ENCODE results near the gene HOOK2.
"Not testable (repeated sequence)": the region's sequence is repeated elsewhere in the genome, so short reads cannot be mapped to it uniquely, and the experiment has no call there.

Gene HOOK2

GRCh38 chr19:12727745-12728433, 47.5 kb downstream of the HOOK2 start:
- Histone ChIP-seq H3K4me3 (ENCODE audit: severe bottlenecking) (no peak overlapping the region), H3K4me1 (ENCODE audit: insufficient read depth, poor library complexity, severe bottlenecking) (no peaks in the 10 kb centered on the region), H3K27ac (ENCODE audit: poor library complexity, severe bottlenecking) (no peak overlapping the region), H3K27me3 (ENCODE audit: insufficient read depth, poor library complexity, severe bottlenecking) (no peaks in the 10 kb centered on the region), H3K36me3 (ENCODE audit: low read depth) (peaks cover 25% of the 10 kb centered on the region), H3K9me3 (ENCODE audit: severe bottlenecking) (no peaks in the 10 kb centered on the region)
- no peak for TF ChIP-seq CTCF (IDR thresholded peaks at IDR 0.05; ENCODE audit: poor library complexity, severe bottlenecking)
- ATAC-seq (ENCODE audit: low read depth) (no peak), DNase-seq (ENCODE audit: low spot score) (no peak)

DNA sequence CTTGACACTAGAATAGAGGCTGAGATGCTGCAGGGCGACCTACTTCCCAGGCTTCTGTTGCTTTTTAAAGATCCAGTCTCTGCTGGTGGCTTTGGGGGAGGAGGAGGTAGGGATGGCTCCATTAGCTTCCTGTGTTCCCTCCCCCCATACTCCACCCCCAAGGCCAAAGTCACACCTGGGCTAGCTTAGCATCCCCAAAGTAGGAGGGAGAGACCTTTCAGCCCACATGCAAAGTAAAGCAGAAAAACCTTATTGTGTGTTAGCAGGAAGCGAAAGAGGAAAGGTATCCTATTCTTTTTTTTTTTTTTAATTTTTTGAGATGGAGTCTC, 48.4 kb downstream of the HOOK2 start:
- Histone ChIP-seq H3K36me3 (ENCODE audit: low read depth) (peaks cover 18% of the 10 kb centered on the region), H3K4me1 (ENCODE audit: insufficient read depth, poor library complexity, severe bottlenecking) (no peaks in the 10 kb centered on the region), H3K9me3 (ENCODE audit: severe bottlenecking) (no peaks in the 10 kb centered on the region), H3K4me3 (ENCODE audit: severe bottlenecking) (no peak overlapping the region), H3K27me3 (ENCODE audit: insufficient read depth, poor library complexity, severe bottlenecking) (no peaks in the 10 kb centered on the region), H3K27ac (ENCODE audit: poor library complexity, severe bottlenecking) (no peak overlapping the region)
- ATAC-seq (ENCODE audit: low read depth) (no peak), DNase-seq (ENCODE audit: low spot score) (no peak)
- no peak for TF ChIP-seq CTCF (IDR thresholded peaks at IDR 0.05; ENCODE audit: poor library complexity, severe bottlenecking)

GRCh38 chr19:12725612-12726011, 49.7 kb downstream of the HOOK2 start:
- not testable (repeated sequence) for H3K27ac ChIP-seq (ENCODE audit: poor library complexity, severe bottlenecking); DNase-seq (ENCODE audit: low spot score); H3K4me1 ChIP-seq (ENCODE audit: insufficient read depth, poor library complexity, severe bottlenecking); H3K9me3 ChIP-seq (ENCODE audit: severe bottlenecking); H3K4me3 ChIP-seq (ENCODE audit: severe bottlenecking); H3K27me3 ChIP-seq (ENCODE audit: insufficient read depth, poor library complexity, severe bottlenecking); ATAC-seq (ENCODE audit: low read depth); H3K36me3 ChIP-seq (ENCODE audit: low read depth)

DNA sequence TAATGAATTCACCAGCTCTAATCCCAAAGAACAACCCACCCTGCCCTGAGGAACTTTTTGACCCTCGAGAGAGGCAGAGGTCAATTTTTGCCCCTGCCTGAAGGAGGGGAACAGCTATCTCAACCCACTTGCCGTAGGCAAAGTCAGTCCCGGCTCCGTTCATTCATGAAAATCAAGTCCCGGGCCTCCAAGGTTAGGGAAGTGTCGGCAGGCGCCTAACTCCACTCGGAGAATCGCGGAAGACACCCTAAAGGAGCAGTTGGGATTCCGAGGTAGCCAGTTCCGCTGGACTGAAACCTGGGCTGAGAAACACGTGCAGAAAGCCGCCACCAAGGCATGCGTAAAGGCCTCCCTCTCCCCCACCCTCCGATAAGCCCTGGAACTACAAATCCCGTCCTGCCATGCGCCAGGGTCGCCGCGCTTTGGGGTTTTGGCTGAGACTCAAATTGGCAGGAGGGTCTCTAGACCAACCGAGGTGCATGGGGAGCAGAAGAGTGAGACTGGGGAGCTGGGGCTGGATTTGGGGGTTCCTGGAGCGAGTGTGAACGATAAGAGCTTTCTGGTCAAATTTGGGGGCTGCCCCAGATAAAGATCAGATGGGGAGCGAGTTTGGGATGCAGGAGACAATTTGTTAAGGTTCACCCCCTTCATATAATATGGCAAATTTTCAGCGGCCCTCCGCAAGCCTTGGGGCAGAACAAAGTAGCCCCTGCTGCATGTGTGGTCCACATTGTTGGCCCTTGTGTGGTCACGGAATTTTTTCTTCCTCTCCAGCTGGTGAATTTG, 51.5 kb downstream of the HOOK2 start, which contains the start of gene TNPO2:
Gene TNPO2 (minus strand): TSS at position 292 of the 786 bp plus-strand sequence. CDS start 2,955 bp downstream, outside the sequence.
- peak within 1 kb of the TSS; percentile 72 for H3K4me3 ChIP-seq (ENCODE audit: severe bottlenecking)
- DNase-seq (ENCODE audit: low spot score) (no peak), ATAC-seq (ENCODE audit: low read depth) (peak; percentile 51)
- H3K27ac ChIP-seq (ENCODE audit: poor library complexity, severe bottlenecking), result peak within 1 kb of the TSS; percentile 76
- H3K36me3 ChIP-seq (ENCODE audit: low read depth), result peaks cover 8% of the 10 kb centered on the region
- no peaks in the 10 kb centered on the region for H3K4me1 ChIP-seq (ENCODE audit: insufficient read depth, poor library complexity, severe bottlenecking)
- no peaks in the 10 kb centered on the region for H3K27me3 ChIP-seq (ENCODE audit: insufficient read depth, poor library complexity, severe bottlenecking)
- no peak for TF ChIP-seq CTCF (IDR thresholded peaks at IDR 0.05; ENCODE audit: poor library complexity, severe bottlenecking)
- H3K9me3 ChIP-seq (ENCODE audit: severe bottlenecking), result no peaks in the 10 kb centered on the region

GRCh38 chr19:12723381-12723640, 52.0 kb downstream of the HOOK2 start:
- Histone ChIP-seq H3K27ac (ENCODE audit: poor library complexity, severe bottlenecking) (peak overlapping the region; percentile 76), H3K27me3 (ENCODE audit: insufficient read depth, poor library complexity, severe bottlenecking) (no peaks in the 10 kb centered on the region), H3K4me1 (ENCODE audit: insufficient read depth, poor library complexity, severe bottlenecking) (no peaks in the 10 kb centered on the region), H3K4me3 (ENCODE audit: severe bottlenecking) (peak overlapping the region; percentile 72), H3K9me3 (ENCODE audit: severe bottlenecking) (no peaks in the 10 kb centered on the region), H3K36me3 (ENCODE audit: low read depth) (peaks cover 13% of the 10 kb centered on the region)
- DNase-seq (ENCODE audit: low spot score) (no peak), ATAC-seq (ENCODE audit: low read depth) (no peak)
- TF ChIP-seq CTCF (IDR thresholded peaks at IDR 0.05; ENCODE audit: poor library complexity, severe bottlenecking), result no peak

All from RWPE2 (cell line).